HEK293 (cell line): ENCODE data around the gene KIFBP.

ENCODE experiments used
- CTCF ChIA-PET: fragments of 350-600 bp; formaldehyde crosslinking; extraction: SDS; loops from one replicate; lab custom pipeline; 2021; ENCODE audit warnings: antibody characterized with exemption; lab: Yijun Ruan, JAX
- POLR2A ChIA-PET: fragments of 300-600 bp; formaldehyde crosslinking; extraction: SDS; loops from one replicate; lab custom pipeline; 2020; ENCODE audit warnings: antibody characterized with exemption, inconsistent platforms; lab: Yijun Ruan, JAX
- H3K27ac ChIP-seq: fragments of 200-500 bp; sonication (Bioruptor generic); 2 replicates; pipeline ENCODE4 v1.5.1; 2014; ENCODE audit warnings: low read depth, low read length, control low read depth, inconsistent platforms; ENCODE audit errors: extremely low read depth
- H3K36me3 ChIP-seq, 2 experiments: fragments of 200-500 bp in 1 of 2; sonication (Bioruptor generic) in 1 of 2; 1 replicate in 1 of 2; 2 replicates in 1 of 2; pipeline ENCODE4 v1.5.1; 2014 to 2017; ENCODE audit warnings: inconsistent platforms in 2 of 2, low read length in 2 of 2; ENCODE audit not compliant: control insufficient read depth in 2 of 2, insufficient read depth in 1 of 2
- H3K4me1 ChIP-seq: fragments of 200-500 bp; sonication (Bioruptor generic); 2 replicates; pipeline ENCODE4 v1.5.1; 2014; ENCODE audit warnings: mild to moderate bottlenecking, low read length, inconsistent platforms; ENCODE audit not compliant: control insufficient read depth, insufficient read depth
- H3K4me3 ChIP-seq: 2 replicates; pipeline ENCODE4 v1.5.1; 2011; ENCODE audit warnings: low read depth, mild to moderate bottlenecking, control low read depth, low read length, moderate library complexity
- H3K9me3 ChIP-seq: fragments of 200-500 bp; sonication (Bioruptor generic); 2 replicates; pipeline ENCODE4 v1.5.1; 2014; ENCODE audit warnings: low read depth, low read length, inconsistent platforms; ENCODE audit not compliant: control insufficient read depth, insufficient read depth
- BCL11A ChIP-seq: fragments of 450-650 bp; formaldehyde crosslinking; IDR thresholded peaks from 2 replicates; pipeline ENCODE4 v1.5.1; 2016; ENCODE audit warnings: low read depth, missing biosample characterization, missing genetic modification characterization
- BCL11B ChIP-seq: fragments of 450-650 bp; formaldehyde crosslinking; IDR thresholded peaks from 2 replicates; pipeline ENCODE4 v1.5.1; 2016; ENCODE audit warnings: low read depth, missing biosample characterization, missing genetic modification characterization
- HOXA7 ChIP-seq: sonication (generic); formaldehyde crosslinking; IDR thresholded peaks from 2 replicates; pipeline ENCODE4 v1.8.1; 2022; ENCODE audit warnings: missing genetic modification reagents, borderline replicate concordance
- HOXC10 ChIP-seq: sonication (generic); formaldehyde crosslinking; IDR thresholded peaks from 2 replicates; pipeline ENCODE4 v1.8.1; 2023; ENCODE audit warnings: mild to moderate bottlenecking, missing genetic modification reagents
- KLF9 ChIP-seq: fragments of 450-650 bp; formaldehyde crosslinking; IDR thresholded peaks from 2 replicates; pipeline ENCODE4 v1.5.1; 2016; ENCODE audit warnings: missing biosample characterization, missing genetic modification characterization, low read depth
- PRDM1 ChIP-seq: fragments of 450-650 bp; formaldehyde crosslinking; IDR thresholded peaks from 2 replicates; pipeline ENCODE4; 2016; ENCODE audit warnings: missing biosample characterization, missing genetic modification characterization
- PRDM10 ChIP-seq: fragments of 450-650 bp; formaldehyde crosslinking; IDR thresholded peaks from 2 replicates; pipeline ENCODE4 v1.5.1; 2016; ENCODE audit warnings: missing biosample characterization, missing genetic modification characterization
- SCRT1 ChIP-seq: fragments of 450-650 bp; formaldehyde crosslinking; IDR thresholded peaks from 2 replicates; pipeline ENCODE4 v1.5.1; 2016; ENCODE audit warnings: missing biosample characterization, missing genetic modification characterization, borderline replicate concordance
- SCRT2 ChIP-seq: fragments of 450-650 bp; formaldehyde crosslinking; IDR thresholded peaks from 2 replicates; pipeline ENCODE4 v1.5.1; 2016; ENCODE audit warnings: missing biosample characterization, missing genetic modification characterization
- ZBTB20 ChIP-seq: fragments of 450-650 bp; formaldehyde crosslinking; IDR thresholded peaks from 2 replicates; pipeline ENCODE4 v1.5.1; 2016; ENCODE audit warnings: missing biosample characterization, missing genetic modification characterization
- ZNF140 ChIP-seq: fragments of 450-650 bp; formaldehyde crosslinking; IDR thresholded peaks from 2 replicates; pipeline ENCODE4 v1.5.1; 2016; ENCODE audit warnings: missing biosample characterization, missing genetic modification characterization
- ZNF2 ChIP-seq: fragments of 450-650 bp; formaldehyde crosslinking; IDR thresholded peaks from 2 replicates; pipeline ENCODE4 v1.5.1; 2016; ENCODE audit warnings: missing biosample characterization, missing genetic modification characterization
- ZNF214 ChIP-seq: fragments of 450-650 bp; formaldehyde crosslinking; IDR thresholded peaks from 2 replicates; pipeline ENCODE4 v1.5.1; 2017; ENCODE audit warnings: missing biosample characterization, mild to moderate bottlenecking, missing genetic modification characterization, borderline replicate concordance
- ZNF302 ChIP-seq: fragments of 450-650 bp; formaldehyde crosslinking; IDR thresholded peaks from 2 replicates; pipeline ENCODE4 v1.5.1; 2016; ENCODE audit warnings: missing biosample characterization, missing genetic modification characterization, low read depth
- ZNF423 ChIP-seq: fragments of 450-650 bp; formaldehyde crosslinking; IDR thresholded peaks from 2 replicates; pipeline ENCODE4 v1.5.1; 2016; ENCODE audit warnings: missing biosample characterization, missing genetic modification characterization
- ZNF670 ChIP-seq: fragments of 450-650 bp; formaldehyde crosslinking; IDR thresholded peaks from 2 replicates; pipeline ENCODE4 v1.5.1; 2016; ENCODE audit warnings: missing biosample characterization, missing genetic modification characterization, low read depth
- ZSCAN4 ChIP-seq: fragments of 450-650 bp; formaldehyde crosslinking; IDR thresholded peaks from 2 replicates; pipeline ENCODE4 v1.5.1; 2017; ENCODE audit warnings: missing biosample characterization, missing genetic modification characterization

Gene KIFBP

GRCh38 chr10:69061305-69062161 lies 72.9 kb downstream of the KIFBP start:
- Histone ChIP-seq H3K4me1 (no peaks in the 10 kb centered on the region), H3K4me3 (no peak overlapping the region; the same call in 1 of the 2 replicates), H3K9me3 (no peaks in the 10 kb centered on the region), H3K36me3 (no peaks in the 10 kb centered on the region), H3K27ac (no peak overlapping the region)
- CTCF ChIA-PET: interaction anchor here (0.6 to 0.7 kb wide), 3 partner anchors 9 to 1215 kb away, joined by 3 to 5 read pairs (median 3); no protein-coding TSS in a partner anchor
- POLR2A ChIA-PET: no interaction called here
- TF ChIP-seq SCRT2 (peak; percentile 33; the same call in 1 of the 2 replicates), ZNF214 (no peak)

GRCh38 chr10:69062901-69063300 lies 74.3 kb downstream of the KIFBP start:
- Histone ChIP-seq H3K9me3 (no peaks in the 10 kb centered on the region), H3K4me1 (no peaks in the 10 kb centered on the region), H3K4me3 (no peak overlapping the region), H3K36me3 (no peaks in the 10 kb centered on the region), H3K27ac (no peak overlapping the region)
- TF ChIP-seq ZNF140 (tag by site-specific recombination): peak; percentile 83
- no peak for TF ChIP-seq PRDM10 (tag by site-specific recombination)
- ChIA-PET POLR2A (no interaction called here), CTCF (no interaction called here)

GRCh38 chr10:69064762-69065328 lies 76.2 kb downstream of the KIFBP start:
- H3K36me3 ChIP-seq: no peaks in the 10 kb centered on the region
- ChIA-PET POLR2A (no interaction called here), CTCF (interaction anchor here (0.5 to 1.2 kb wide), 6 partner anchors 11 to 738 kb away, joined by 3 to 5 read pairs (median 3); no protein-coding TSS in a partner anchor)
- no peaks in the 10 kb centered on the region for H3K4me1 ChIP-seq
- no peak overlapping the region for H3K27ac ChIP-seq
- TF ChIP-seq ZSCAN4 (tag by site-specific recombination) (no peak), BCL11A (tag by site-specific recombination) (no peak), ZBTB20 (tag by site-specific recombination) (no peak), HOXC10 (CRISPR knock-in tag) (no peak), ZNF423 (no peak), ZNF670 (no peak), HOXA7 (CRISPR knock-in tag) (no peak), SCRT1 (tag by site-specific recombination) (no peak), PRDM1 (tag by site-specific recombination) (no peak), ZNF2 (tag by site-specific recombination) (no peak), ZNF302 (no peak), BCL11B (tag by site-specific recombination) (no peak), KLF9 (tag by site-specific recombination) (no peak)
- no peak overlapping the region for H3K4me3 ChIP-seq
- no peaks in the 10 kb centered on the region for H3K9me3 ChIP-seq
